CD8-positive, alpha-beta memory T cell (primary cell): ENCODE results near the gene ZNF275. TPM values are rescaled to one million over a fixed set of nuclear protein-coding genes. Genes with fewer than 3 reads are reported as not detected.

Experiments used
- CTCF ChIA-PET: fragments of 350-600 bp; sonication (Branson Sonifier 250); formaldehyde crosslinking; loops from one replicate; lab custom pipeline; 2021; ENCODE audit warnings: antibody characterized with exemption; lab: Charles Lee
- POLR2A ChIA-PET: fragments of 350-600 bp; sonication (Branson Sonifier 250); formaldehyde crosslinking; loops from one replicate; lab custom pipeline; 2021; ENCODE audit warnings: antibody characterized with exemption; lab: Charles Lee
- DNase-seq, 5 donors: peaks; one replicate each; pipeline versions ENCODE4 v3.0.0 to v3.0.0-alpha.2; 2020 to 2022; ENCODE audit warnings: mixed read lengths in 1 of 5
- H3K27ac ChIP-seq: one replicate; pipeline ENCODE4 v1.7.0; 2013; ENCODE audit warnings: low read depth, mild to moderate bottlenecking, low read length, moderate library complexity
- H3K27me3 ChIP-seq: 2 replicates; pipeline ENCODE4 v1.7.0; 2013; ENCODE audit warnings: low read length, mild to moderate bottlenecking; ENCODE audit not compliant: insufficient read depth, poor library complexity, severe bottlenecking
- H3K36me3 ChIP-seq: 2 replicates; pipeline ENCODE4 v1.7.0; 2013; ENCODE audit warnings: mild to moderate bottlenecking, low read length, moderate library complexity; ENCODE audit not compliant: insufficient read depth
- H3K4me1 ChIP-seq: 2 replicates; pipeline ENCODE4 v1.7.0; 2013; ENCODE audit warnings: mild to moderate bottlenecking, low read length, moderate library complexity; ENCODE audit not compliant: insufficient read depth
- H3K4me3 ChIP-seq: 2 replicates; pipeline ENCODE4 v1.7.0; 2013; ENCODE audit warnings: mild to moderate bottlenecking, low read length
- H3K9me3 ChIP-seq: 2 replicates; pipeline ENCODE4 v1.7.0; 2013; ENCODE audit warnings: mild to moderate bottlenecking, low read length
- H3K27ac Mint-ChIP-seq, 8 donors: one replicate each; pipeline ENCODE4 v1.8.0; 2020 to 2021; ENCODE audit warnings: mixed read lengths in 8 of 8, mild to moderate bottlenecking in 6 of 8, inconsistent platforms in 3 of 8, moderate library complexity in 3 of 8
- H3K27me3 Mint-ChIP-seq, 2 donors: one replicate each; pipeline ENCODE4 v1.8.0; 2020 to 2021; ENCODE audit warnings: mixed read lengths in 2 of 2, mild to moderate bottlenecking in 1 of 2, moderate library complexity in 1 of 2
- H3K36me3 Mint-ChIP-seq, 3 donors: one replicate each; pipeline ENCODE4 v1.8.0; 2020 to 2021; ENCODE audit warnings: mixed read lengths in 3 of 3, inconsistent platforms in 1 of 3, mild to moderate bottlenecking in 1 of 3
- H3K4me1 Mint-ChIP-seq, 3 donors: one replicate each; pipeline ENCODE4 v1.8.0; 2020 to 2021; ENCODE audit warnings: mixed read lengths in 3 of 3, inconsistent platforms in 1 of 3, mild to moderate bottlenecking in 1 of 3
- H3K4me3 Mint-ChIP-seq, 7 donors: one replicate each; pipeline ENCODE4 v1.8.0; 2020 to 2021; ENCODE audit warnings: mixed read lengths in 7 of 7, mild to moderate bottlenecking in 6 of 7, moderate library complexity in 4 of 7, inconsistent platforms in 2 of 7
- H3K9me3 Mint-ChIP-seq, 5 donors: one replicate each; pipeline ENCODE4 v1.8.0; 2020 to 2022; ENCODE audit warnings: mixed read lengths in 5 of 5, mild to moderate bottlenecking in 3 of 5, moderate library complexity in 2 of 5, inconsistent platforms in 1 of 5
- polyA plus RNA-seq: library from polyadenylated mRNA; unstranded; fragments of 300-500 nt; fragmentation: Illumina TruSeq; gene quantifications from one replicate; pipeline ENCODE4 v1.2.3, GENCODE V29; 2021
- total RNA-seq, 2 experiments: library from RNA; stranded (reverse); gene quantifications; one replicate each; pipeline ENCODE4 v1.2.3, GENCODE V29; 2021

The ZNF275 gene
- total and polyA plus RNA-seq, 3 experiments from 2014 or later: 5.4 to 10.1 (median 9.2) TPM

GRCh38 chrX:153321381-153322124 is 12.4 kb upstream of the ZNF275 start, which contains the start of gene PNMA6F:
Gene PNMA6F, minus strand, starts transcription at chrX:153321767. Its CDS starts 1,093 bp downstream, at chrX:153320674.
- Mint-ChIP-seq H3K27ac (no peak within 1 kb of the TSS), H3K36me3 (no peaks in the 10 kb centered on the region), H3K27me3 (peaks cover 20 to 24% of the 10 kb centered on the region in 2 donors), H3K4me3 (no peak within 1 kb of the TSS), H3K4me1 (peaks cover 0 to 5% (median 0%) of the 10 kb centered on the region in 3 donors), H3K9me3 (no peaks in the 10 kb centered on the region)
- no peaks in the 10 kb centered on the region for H3K9me3 ChIP-seq
- no peaks in the 10 kb centered on the region for H3K4me1 ChIP-seq
- no peaks in the 10 kb centered on the region for H3K36me3 ChIP-seq
- H3K27me3 ChIP-seq: no peaks in the 10 kb centered on the region
- H3K4me3 ChIP-seq: no peak within 1 kb of the TSS
- CTCF ChIA-PET: no interaction called here
- POLR2A ChIA-PET: no interaction called here
- H3K27ac ChIP-seq: no peak within 1 kb of the TSS
- DNase-seq: no peak

GRCh38 chrX:153327561-153327960 is 6.4 kb upstream of the ZNF275 start:
- no peaks in the 10 kb centered on the region for H3K36me3 ChIP-seq
- Mint-ChIP-seq H3K9me3 (no peaks in the 10 kb centered on the region), H3K4me3 (no peak overlapping the region), H3K4me1 (peaks cover 0 to 5% (median 0%) of the 10 kb centered on the region in 3 donors), H3K27me3 (peaks cover 34 to 42% of the 10 kb centered on the region in 2 donors), H3K36me3 (no peaks in the 10 kb centered on the region), H3K27ac (no peak overlapping the region)
- H3K27ac ChIP-seq: no peak overlapping the region
- ChIA-PET POLR2A (no interaction called here), CTCF (no interaction called here)
- H3K4me1 ChIP-seq: no peaks in the 10 kb centered on the region
- no peak overlapping the region for H3K4me3 ChIP-seq
- no peaks in the 10 kb centered on the region for H3K9me3 ChIP-seq
- no peak for DNase-seq
- no peaks in the 10 kb centered on the region for H3K27me3 ChIP-seq

- ChIA-PET CTCF (no interaction called here), POLR2A (no interaction called here)
- Histone ChIP-seq H3K4me1 (peaks cover 25% of the 10 kb centered on the region), H3K4me3 (peak overlapping the region; percentile 41), H3K27me3 (no peaks in the 10 kb centered on the region), H3K36me3 (no peaks in the 10 kb centered on the region), H3K9me3 (no peaks in the 10 kb centered on the region), H3K27ac (no peak overlapping the region)
- DNase-seq: no peak
- peak overlapping the region in 2 of 8 donors; percentile 48 for H3K27ac Mint-ChIP-seq
- H3K27me3 Mint-ChIP-seq: peaks cover 13 to 17% of the 10 kb centered on the region in 2 donors
- H3K36me3 Mint-ChIP-seq: peaks cover under 1 to 10% (median 3%) of the 10 kb centered on the region in 3 donors
- H3K9me3 Mint-ChIP-seq: no peaks in the 10 kb centered on the region
- H3K4me1 Mint-ChIP-seq: peaks cover 19 to 37% (median 33%) of the 10 kb centered on the region in 3 donors
- H3K4me3 Mint-ChIP-seq: peak overlapping the region in 6 of 7 donors; percentile 81 to 88 (median 84)
Observed at GRCh38 chrX:153333266-153333665, 687 bp upstream of the ZNF275 start.

GRCh38 chrX:153334654-153335295 is 822 bp downstream of the ZNF275 start:
- CTCF ChIA-PET: no interaction called here
- Histone ChIP-seq H3K4me3 (peak overlapping the region; percentile 49), H3K9me3 (no peaks in the 10 kb centered on the region), H3K36me3 (no peaks in the 10 kb centered on the region), H3K27ac (peak overlapping the region; percentile 61), H3K27me3 (no peaks in the 10 kb centered on the region), H3K4me1 (peaks cover 36% of the 10 kb centered on the region)
- H3K9me3 Mint-ChIP-seq: no peaks in the 10 kb centered on the region
- H3K4me1 Mint-ChIP-seq: peaks cover 28 to 47% (median 43%) of the 10 kb centered on the region in 3 donors
- no peak for DNase-seq
- peaks cover 4 to 16% (median 5%) of the 10 kb centered on the region in 3 donors for H3K36me3 Mint-ChIP-seq
- peak overlapping the region; percentile 78 to 91 (median 84) for H3K4me3 Mint-ChIP-seq
- H3K27me3 Mint-ChIP-seq: peaks cover 0 to 8% of the 10 kb centered on the region in 2 donors
- peak overlapping the region in 5 of 8 donors; percentile 52 to 88 (median 81) for H3K27ac Mint-ChIP-seq
- POLR2A ChIA-PET: interaction anchor here (1.0 kb wide), 1 partner anchor 8 kb away, joined by 3 read pairs; no protein-coding TSS in a partner anchor

- peak overlapping the region in 5 of 8 donors; percentile 17 to 71 (median 41) for H3K27ac Mint-ChIP-seq
- Histone ChIP-seq H3K9me3 (no peaks in the 10 kb centered on the region), H3K4me3 (no peak overlapping the region), H3K27me3 (no peaks in the 10 kb centered on the region), H3K36me3 (no peaks in the 10 kb centered on the region), H3K4me1 (peaks cover 36% of the 10 kb centered on the region), H3K27ac (no peak overlapping the region)
- H3K4me3 Mint-ChIP-seq: peak overlapping the region; percentile 5 to 91 (median 83)
- peaks cover 32 to 57% (median 54%) of the 10 kb centered on the region in 3 donors for H3K4me1 Mint-ChIP-seq
- ChIA-PET POLR2A (no interaction called here), CTCF (no interaction called here)
- DNase-seq: peak in 1 of 5 donors; percentile 19
- no peaks in the 10 kb centered on the region for H3K9me3 Mint-ChIP-seq
- H3K36me3 Mint-ChIP-seq: peaks cover 4 to 24% (median 7%) of the 10 kb centered on the region in 3 donors
- H3K27me3 Mint-ChIP-seq: peaks cover 0 to 1% of the 10 kb centered on the region in 2 donors
Observed at GRCh38 chrX:153336121-153336894, 2.4 kb downstream of the ZNF275 start.

GRCh38 chrX:153336988-153337387 is 3.0 kb downstream of the ZNF275 start:
- POLR2A ChIA-PET: no interaction called here
- no peaks in the 10 kb centered on the region for H3K36me3 ChIP-seq
- DNase-seq: no peak
- no peak overlapping the region for H3K27ac ChIP-seq
- Mint-ChIP-seq H3K36me3 (peaks cover 6 to 30% (median 11%) of the 10 kb centered on the region in 3 donors), H3K27me3 (peaks cover 0 to 1% of the 10 kb centered on the region in 2 donors), H3K4me3 (no peak overlapping the region), H3K27ac (no peak overlapping the region), H3K4me1 (peaks cover 34 to 64% (median 58%) of the 10 kb centered on the region in 3 donors), H3K9me3 (no peaks in the 10 kb centered on the region)
- CTCF ChIA-PET: no interaction called here
- H3K27me3 ChIP-seq: no peaks in the 10 kb centered on the region
- H3K4me1 ChIP-seq: peaks cover 36% of the 10 kb centered on the region
- no peak overlapping the region for H3K4me3 ChIP-seq
- H3K9me3 ChIP-seq: no peaks in the 10 kb centered on the region

- CTCF ChIA-PET: no interaction called here
- Mint-ChIP-seq H3K27me3 (no peaks in the 10 kb centered on the region), H3K4me1 (peaks cover 38 to 77% (median 70%) of the 10 kb centered on the region in 3 donors), H3K36me3 (peaks cover 12 to 40% (median 14%) of the 10 kb centered on the region in 3 donors), H3K27ac (peak overlapping the region in 2 of 8 donors; percentile 3 to 20), H3K4me3 (no peak overlapping the region), H3K9me3 (no peaks in the 10 kb centered on the region)
- H3K4me1 ChIP-seq: peaks cover 52% of the 10 kb centered on the region
- POLR2A ChIA-PET: no interaction called here
- H3K27ac ChIP-seq: no peak overlapping the region
- H3K9me3 ChIP-seq: no peaks in the 10 kb centered on the region
- no peak overlapping the region for H3K4me3 ChIP-seq
- no peaks in the 10 kb centered on the region for H3K36me3 ChIP-seq
- no peaks in the 10 kb centered on the region for H3K27me3 ChIP-seq
- no peak for DNase-seq
Observed at GRCh38 chrX:153338836-153339235, 4.9 kb downstream of the ZNF275 start.
